GM18502 (cell line): Measurements from ENCODE around the gene CIC.
A peak's percentile ranks its signal among the peaks of the same experiment; 100 is the strongest.
"Not testable (repeated sequence)": the region's sequence is repeated elsewhere in the genome, so short reads cannot be mapped to it uniquely, and the experiment has no call there.

Source experiments
- ATAC-seq: cut with Tn5 transposase; IDR thresholded peaks from one replicate; pipeline ENCODE4 v1.9.1; 2021; ENCODE audit warnings: mild to moderate bottlenecking; ENCODE audit not compliant: unreplicated experiment, poor library complexity

The CIC gene

GRCh38 chr19:42254089-42254849 is 14.8 kb upstream of the CIC start:
- peak; percentile 23 for ATAC-seq

- peak; percentile 68 for ATAC-seq
These were observed 13.9 kb upstream of the CIC start, which contains the start of gene ERF for GRCh38 chr19:42254850-42255765. Gene ERF, minus strand, starts transcription at chr19:42255128. Its CDS starts 129 bp downstream, at chr19:42254999.

- ATAC-seq = no peak
These were observed 13.0 kb upstream of the CIC start for GRCh38 chr19:42255766-42256745.

GRCh38 chr19:42257842-42258241 is 11.2 kb upstream of the CIC start:
- not testable (repeated sequence) for ATAC-seq

GRCh38 chr19:42261763-42262162 is 7.3 kb upstream of the CIC start:
- ATAC-seq = no peak

GRCh38 chr19:42266105-42266504 is 2.9 kb upstream of the CIC start:
- ATAC-seq = not testable (repeated sequence)

GRCh38 chr19:42266928-42267603 is 2.0 kb upstream of the CIC start:
- ATAC-seq = not testable (repeated sequence)

- ATAC-seq = no peak
These were observed 1.4 kb upstream of the CIC start for GRCh38 chr19:42267644-42268141.

- ATAC-seq = peak; percentile 60
These were observed 829 bp upstream of the CIC start for GRCh38 chr19:42268142-42268703.

GRCh38 chr19:42269478-42270345 is 660 bp downstream of the CIC start:
- ATAC-seq = no peak

- no peak for ATAC-seq
These were observed 1.4 kb downstream of the CIC start for GRCh38 chr19:42270346-42271044.

GRCh38 chr19:42271045-42271419 is 2.0 kb downstream of the CIC start:
- no peak for ATAC-seq

GRCh38 chr19:42271861-42272534 is 2.9 kb downstream of the CIC start:
- ATAC-seq = no peak

GRCh38 chr19:42272535-42272897 is 3.5 kb downstream of the CIC start:
- no peak for ATAC-seq

GRCh38 chr19:42272989-42273406 is 3.9 kb downstream of the CIC start:
- no peak for ATAC-seq

- ATAC-seq = no peak
These were observed 4.5 kb downstream of the CIC start for GRCh38 chr19:42273407-42274064.
